GM13977 (cell line): ENCODE results near the gene PDE6A.

ENCODE experiments used
- DNase-seq: peaks from one replicate; pipeline ENCODE4 v3.0.0; 2012; ENCODE audit warnings: low spot score
- in situ Hi-C: fragments of 300-500 bp; cut with MboI; formaldehyde crosslinking; loops from one replicate; pipeline ENCODE4 v1.12.0; 2022; ENCODE audit warnings: low sequenced_read_pairs, low pct_unique_long_range_greater_than_20kb, mixed read lengths, inconsistent platforms; ENCODE audit not compliant: unreplicated experiment
- TF ChIP-seq, protein P1 (sequence below): IDR thresholded peaks from 2 replicates; pipeline ENCODE4 v1.5.1; 2012; ENCODE audit warnings: mild to moderate bottlenecking, control low read depth; ENCODE audit not compliant: insufficient read depth; ENCODE audit errors: extremely low read depth, missing control alignments

PDE6A gene

DNA sequence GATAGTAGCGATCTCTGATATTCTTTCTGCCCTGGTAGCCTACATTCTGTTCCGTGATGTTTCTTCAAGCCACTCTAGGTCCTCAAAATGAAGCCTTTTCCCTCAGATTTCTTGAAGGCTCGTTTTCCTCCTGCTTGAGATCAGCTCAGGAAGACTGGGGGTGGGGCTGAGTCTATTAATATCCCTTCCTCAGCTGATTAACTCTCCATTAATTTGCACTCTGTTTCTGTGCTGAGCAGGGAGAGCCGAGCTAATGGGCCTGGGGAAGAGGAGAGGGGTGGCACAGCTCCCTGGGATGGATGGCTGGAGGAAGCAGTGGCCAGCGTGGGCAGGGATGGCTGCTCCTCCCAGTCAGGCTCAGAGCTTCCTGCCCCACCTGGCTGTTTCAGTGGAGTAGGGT is 121.2 kb downstream of the PDE6A start:
- TF ChIP-seq, protein P1, sequence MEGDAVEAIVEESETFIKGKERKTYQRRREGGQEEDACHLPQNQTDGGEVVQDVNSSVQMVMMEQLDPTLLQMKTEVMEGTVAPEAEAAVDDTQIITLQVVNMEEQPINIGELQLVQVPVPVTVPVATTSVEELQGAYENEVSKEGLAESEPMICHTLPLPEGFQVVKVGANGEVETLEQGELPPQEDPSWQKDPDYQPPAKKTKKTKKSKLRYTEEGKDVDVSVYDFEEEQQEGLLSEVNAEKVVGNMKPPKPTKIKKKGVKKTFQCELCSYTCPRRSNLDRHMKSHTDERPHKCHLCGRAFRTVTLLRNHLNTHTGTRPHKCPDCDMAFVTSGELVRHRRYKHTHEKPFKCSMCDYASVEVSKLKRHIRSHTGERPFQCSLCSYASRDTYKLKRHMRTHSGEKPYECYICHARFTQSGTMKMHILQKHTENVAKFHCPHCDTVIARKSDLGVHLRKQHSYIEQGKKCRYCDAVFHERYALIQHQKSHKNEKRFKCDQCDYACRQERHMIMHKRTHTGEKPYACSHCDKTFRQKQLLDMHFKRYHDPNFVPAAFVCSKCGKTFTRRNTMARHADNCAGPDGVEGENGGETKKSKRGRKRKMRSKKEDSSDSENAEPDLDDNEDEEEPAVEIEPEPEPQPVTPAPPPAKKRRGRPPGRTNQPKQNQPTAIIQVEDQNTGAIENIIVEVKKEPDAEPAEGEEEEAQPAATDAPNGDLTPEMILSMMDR, result no peak
- DNase-seq, result no peak
- in situ Hi-C loops, result loop anchor here (10.0 kb wide), 1 partner anchor 179 kb away; no protein-coding TSS in a partner anchor

DNA sequence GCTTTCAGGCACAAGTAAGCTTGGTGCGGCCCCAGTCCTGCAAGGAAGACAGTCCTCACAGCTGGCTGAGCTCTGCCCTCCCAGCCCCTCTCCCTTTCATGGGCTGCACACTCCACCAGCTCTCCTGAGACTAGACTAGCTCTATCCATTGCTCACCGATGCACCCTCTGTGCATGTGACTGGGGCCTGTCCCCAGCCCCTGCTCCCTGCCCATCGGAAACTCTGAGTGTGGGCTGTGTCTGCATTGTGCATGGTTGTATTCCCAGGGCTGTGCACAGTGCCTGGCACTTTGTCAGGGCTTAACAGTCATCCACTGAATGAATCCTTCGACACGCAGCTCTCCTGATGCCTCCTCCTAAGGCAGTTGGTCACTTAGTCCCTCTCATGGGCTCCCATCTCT is 122.3 kb downstream of the PDE6A start:
- DNase-seq, result no peak
- in situ Hi-C loops, result loop anchor here (10.0 kb wide), 1 partner anchor 178 kb away; no protein-coding TSS in a partner anchor
- TF ChIP-seq, protein P1, result no peak

DNA sequence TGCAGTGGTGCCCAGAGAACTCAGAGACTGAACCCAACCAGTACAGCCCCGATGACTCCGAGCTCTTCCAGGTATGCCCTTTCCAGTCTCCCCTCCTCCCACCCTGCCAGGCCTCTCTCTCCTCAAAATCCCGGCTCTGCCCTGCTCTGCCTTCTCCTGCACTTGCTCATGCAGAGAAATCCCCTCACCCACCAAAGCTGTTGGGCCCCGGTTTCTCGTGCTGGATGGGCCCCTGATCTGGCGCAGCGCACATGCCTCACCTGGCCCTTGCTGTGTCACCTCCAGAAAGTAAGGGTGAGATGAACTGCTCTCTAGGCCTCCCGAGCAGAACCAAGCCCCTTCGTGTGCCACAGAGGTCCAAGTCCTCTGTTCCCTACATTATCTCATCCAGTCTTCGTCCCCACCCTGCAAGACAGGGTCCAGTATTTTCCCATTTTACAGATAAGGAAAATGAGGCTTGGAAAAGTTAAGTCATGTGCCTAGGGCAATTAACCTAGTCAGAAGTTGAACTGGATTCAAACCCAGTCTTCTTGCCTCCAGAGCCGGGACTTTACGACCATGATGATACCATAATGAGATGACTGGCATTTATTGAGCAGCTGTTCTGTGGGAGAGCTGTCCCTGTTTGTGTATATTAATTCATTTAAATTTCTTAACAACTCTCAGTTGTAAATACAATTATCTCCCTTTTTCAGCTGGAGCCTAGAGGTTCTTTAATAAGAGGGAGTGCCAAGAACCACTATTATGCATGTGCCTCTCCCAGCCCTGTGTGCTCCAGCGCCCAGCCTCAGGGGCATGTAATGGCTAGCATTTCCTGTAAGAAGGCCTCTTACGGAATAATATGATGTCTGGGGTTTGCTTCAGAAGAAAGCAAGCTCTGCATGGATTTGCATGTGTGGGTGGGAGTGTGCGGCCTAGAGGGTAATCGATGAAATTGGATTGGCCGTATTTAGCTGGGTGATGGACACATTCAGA is 123.8 kb downstream of the PDE6A start:
- in situ Hi-C loops, result loop anchor here (10.0 kb wide), 1 partner anchor 176 kb away; no protein-coding TSS in a partner anchor
- DNase-seq, result no peak
- TF ChIP-seq, protein P1, result no peak

DNA sequence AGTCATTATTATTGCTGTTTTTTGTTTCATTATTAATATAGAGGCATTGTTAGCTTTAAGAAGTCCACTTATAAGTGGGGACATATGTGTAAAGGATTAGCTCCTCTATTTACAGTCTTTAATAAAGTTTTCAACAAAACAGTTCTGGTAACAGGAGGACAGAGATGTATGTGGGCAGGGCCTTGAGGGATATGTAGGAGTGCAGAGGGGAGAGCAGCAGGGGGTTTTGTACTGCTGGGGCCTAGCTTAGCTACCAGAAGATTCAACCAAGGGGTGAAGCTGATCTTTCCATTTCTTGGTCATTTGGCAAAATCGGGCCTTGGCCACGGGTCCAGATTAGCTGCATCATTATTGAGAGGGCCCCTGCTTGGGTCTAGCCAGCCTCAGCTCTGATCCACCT is 124.6 kb downstream of the PDE6A start:
- TF ChIP-seq, protein P1, result no peak
- no peak for DNase-seq
- in situ Hi-C loops, result loop anchor here (10.0 kb wide), 1 partner anchor 175 kb away; no protein-coding TSS in a partner anchor

DNA sequence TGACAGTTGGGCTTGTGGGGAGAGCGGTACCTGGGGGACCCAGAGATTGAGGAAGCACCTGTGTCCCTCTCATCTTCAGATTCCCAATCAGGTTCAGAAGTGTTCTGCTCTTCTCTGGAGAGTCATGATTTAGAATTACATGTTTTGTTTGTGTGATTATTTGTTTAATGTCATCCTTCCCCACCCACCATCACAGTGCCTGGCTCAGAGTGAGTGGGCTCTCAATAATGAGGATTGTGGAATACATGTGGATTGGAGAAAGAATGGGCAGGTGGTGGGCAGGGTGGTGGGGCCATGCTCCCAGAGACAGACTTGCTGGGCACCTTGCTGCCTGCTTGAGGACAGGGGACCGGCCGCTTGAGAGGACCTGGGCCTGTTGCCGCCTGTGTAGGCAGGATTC is 126.5 kb downstream of the PDE6A start:
- no peak for DNase-seq
- in situ Hi-C loops, result no loop called here
- TF ChIP-seq, protein P1, result no peak

DNA sequence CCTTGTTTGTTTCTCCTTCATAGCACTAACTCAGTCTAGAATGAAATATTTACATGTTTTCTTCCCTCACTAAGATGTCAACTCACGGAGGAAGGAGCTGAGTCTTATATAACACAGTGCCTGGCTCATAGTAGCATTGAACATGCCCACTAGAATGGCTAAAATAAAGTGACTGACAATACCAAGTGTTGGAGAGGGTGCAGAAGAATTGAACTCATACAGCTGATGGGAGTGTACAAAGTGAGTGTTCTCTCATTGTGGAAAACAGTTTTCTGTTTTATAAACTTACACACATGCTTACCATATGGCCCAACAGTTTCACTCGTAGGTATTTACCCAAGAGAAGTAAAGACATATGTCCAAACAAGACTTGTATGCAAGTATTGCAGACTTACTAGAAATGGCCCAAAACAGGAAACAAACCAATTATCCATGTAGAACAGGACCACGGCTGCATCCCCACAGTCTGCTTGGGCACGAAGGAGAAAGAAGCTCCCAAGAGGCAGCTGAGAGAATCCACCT is 127.0 kb downstream of the PDE6A start:
- TF ChIP-seq, protein P1, result no peak
- DNase-seq, result no peak
- in situ Hi-C loops, result no loop called here
